GM23248 (cell line): Measurements from ENCODE around the gene SUPT20H.

ENCODE experiments used
- EZH2 ChIP-seq: fragments of 200-600 bp; sonication (generic); IDR thresholded peaks from 2 replicates; pipeline ENCODE4 v1.6.1; 2018; ENCODE audit warnings: antibody characterized with exemption, mild to moderate bottlenecking; ENCODE audit not compliant: insufficient read depth, poor library complexity, severe bottlenecking
- EZH2phosphoT487 ChIP-seq: fragments of 200-600 bp; sonication (generic); IDR thresholded peaks from 2 replicates; pipeline ENCODE4 v1.6.1; 2018; ENCODE audit warnings: antibody characterized with exemption, moderate library complexity, mild to moderate bottlenecking, low read depth; ENCODE audit not compliant: insufficient read depth

- TF ChIP-seq EZH2 (no peak), EZH2phosphoT487 (no peak)
Measured at GRCh38 chr13:37029617-37030016, 29.9 kb downstream of the SUPT20H start.
